ENCODE measurements around the gene AQP12B. TPM values are rescaled to one million over a fixed set of nuclear protein-coding genes. Genes with fewer than 3 reads are reported as not detected.

AQP12B gene
- total RNA-seq, 1 donor from 2014 or later: not detected

DNA sequence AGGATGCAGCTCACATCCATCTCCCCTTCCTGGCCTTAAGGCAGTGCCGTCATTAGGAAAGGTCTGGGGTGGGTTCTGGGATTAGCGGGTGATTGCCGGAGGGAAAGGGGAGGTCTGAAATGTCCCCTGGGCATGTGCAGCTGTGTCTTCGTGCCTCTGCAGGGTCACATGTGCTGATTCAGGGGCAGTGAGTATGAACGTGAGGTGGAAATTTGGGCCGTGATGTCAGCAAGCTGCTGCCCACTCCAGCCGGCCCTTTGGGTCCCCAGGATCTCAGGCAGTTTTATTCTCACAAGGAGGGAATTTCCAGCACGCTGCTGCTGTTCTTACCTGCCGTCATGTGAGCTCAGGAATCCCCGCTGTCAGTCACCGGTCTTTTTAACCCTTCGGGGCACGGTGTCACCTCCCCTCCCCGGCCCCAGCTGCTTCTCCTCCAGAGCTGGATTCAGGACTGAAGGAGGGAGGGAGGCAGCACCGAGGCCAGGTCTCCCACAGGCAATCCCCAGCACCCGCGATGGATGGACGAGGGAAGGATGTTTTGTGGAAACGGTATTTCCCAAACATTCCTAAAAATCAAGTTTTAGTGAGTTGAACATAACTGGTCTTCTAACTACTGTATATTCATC is 33.9 kb downstream of the AQP12B start:
- DNase-seq (ENCODE audit: low read depth in 2 of 2): no peak

DNA sequence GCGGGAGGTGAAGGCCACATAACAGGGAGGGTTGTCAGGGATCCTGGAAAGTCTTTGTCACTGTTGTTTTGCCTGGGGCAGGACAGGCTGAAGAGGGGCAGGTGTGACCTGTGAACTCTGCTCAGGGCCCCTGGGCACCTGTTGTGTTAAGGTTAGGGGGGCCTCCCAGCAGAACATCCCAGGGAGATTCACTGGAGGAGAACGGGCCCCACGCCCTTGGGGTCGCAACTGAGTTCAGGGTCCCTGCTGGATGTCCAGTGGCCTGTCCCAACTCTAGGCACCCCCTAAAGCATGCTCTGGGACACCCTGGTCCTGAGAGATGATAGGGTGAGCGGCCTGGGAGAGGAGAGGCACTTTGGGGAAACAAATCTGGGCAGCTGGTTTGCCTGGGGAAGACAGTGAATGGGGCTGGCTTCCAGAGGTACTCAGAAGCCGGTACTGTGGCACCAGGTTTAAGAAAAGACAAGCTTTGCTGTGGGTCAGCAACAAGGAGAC is 34.5 kb downstream of the AQP12B start:
- DNase-seq (ENCODE audit: low read depth in 2 of 2): no peak

DNA sequence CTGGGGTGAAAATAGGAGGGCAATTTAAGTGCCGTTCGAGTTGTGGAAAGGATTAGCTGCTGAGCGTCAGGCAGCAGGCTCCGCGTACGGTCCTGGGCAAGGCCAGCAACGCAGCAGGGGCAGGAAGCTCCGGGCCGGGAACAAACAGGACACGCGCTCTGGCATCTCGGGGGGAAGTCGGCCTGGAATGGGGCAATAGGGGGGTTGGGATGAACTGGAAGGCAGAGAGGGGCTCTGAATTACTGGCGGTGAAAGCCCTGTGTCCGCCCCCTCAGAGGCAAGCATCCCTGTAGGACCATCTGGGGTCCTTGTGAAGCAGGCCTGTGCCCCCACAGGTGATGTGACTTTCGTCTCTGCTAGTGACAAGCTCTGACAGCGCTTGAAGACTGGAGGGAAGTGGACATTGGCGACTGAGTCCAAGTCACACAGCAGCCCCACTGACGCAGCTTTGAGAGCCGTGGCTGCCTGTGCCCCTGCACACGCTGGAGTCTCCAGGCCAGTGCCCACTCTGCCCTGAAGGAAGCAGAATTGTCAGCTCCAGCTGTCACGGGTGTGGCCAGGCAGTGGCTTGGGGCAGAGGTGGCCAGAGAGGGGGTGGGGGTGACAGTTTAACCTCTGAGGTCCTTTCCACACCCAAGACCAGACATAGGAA is 35.1 kb downstream of the AQP12B start:
- no peak for DNase-seq (ENCODE audit: low read depth in 2 of 2)

DNA sequence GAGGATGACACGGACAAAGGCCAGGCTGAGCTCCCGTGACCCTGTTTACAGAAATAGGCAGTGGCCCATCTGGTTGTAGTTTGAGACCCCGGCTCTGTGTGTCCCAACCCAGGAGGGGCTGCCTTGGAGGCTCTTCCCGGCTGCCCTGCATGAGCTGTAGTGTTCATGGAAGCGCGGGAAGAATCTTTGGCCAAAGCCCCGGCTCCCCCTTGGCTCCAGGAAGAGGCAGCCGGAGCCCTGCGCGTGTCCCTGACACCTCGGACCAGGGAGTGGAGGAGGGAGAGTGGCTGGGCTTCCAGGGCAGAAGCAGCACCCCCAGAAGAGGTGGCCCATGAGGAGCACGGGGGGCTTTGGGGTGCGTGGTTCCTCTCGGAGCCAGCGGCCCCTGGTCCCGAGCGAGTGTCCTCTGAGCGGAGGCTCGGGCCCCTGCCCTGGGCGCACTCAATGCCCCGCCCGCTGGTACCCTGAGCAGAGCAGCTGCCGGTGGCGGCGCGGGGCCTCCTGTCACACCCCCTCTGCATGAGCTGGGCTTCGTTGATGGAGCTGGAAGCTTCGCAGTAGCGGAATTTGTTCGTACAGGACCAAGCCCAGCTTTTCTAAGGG is 35.7 kb downstream of the AQP12B start:
- no peak for DNase-seq (ENCODE audit: low read depth in 2 of 2)

DNA sequence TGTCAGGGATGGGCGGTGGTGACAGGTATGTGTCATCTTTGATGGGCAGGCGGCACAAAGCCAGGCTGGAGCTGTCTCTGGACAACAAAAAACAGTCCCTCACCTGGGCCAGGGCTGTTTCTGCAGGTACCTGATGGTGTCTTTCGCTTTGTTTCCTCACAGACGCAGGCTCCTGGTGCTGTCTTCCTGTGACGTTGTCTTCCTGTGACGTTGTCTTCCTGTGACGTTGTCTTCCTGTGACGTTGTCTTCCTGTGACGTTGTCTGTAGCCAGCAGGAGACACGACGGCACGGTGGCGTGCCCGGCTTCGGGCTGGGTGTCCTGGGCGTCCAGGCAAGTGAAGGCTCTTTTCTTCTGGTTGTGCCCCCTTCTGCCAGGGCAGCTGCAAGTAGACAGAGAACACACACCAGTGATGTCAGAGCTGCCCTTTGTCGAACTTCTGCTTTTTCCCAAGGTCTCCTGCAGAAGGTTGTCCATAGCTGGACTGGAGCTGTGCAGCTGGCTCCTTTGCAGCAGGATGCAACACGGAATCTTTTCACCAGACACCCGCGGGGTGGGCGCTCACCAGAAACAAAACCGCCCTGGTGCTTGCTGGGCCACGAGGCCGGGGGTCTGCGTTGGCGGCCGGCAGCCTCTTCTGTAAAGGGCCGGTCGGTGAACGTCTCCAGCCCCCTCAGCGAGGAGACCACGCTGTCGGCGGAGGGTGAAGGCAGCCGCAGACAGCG is 36.3 kb downstream of the AQP12B start:
- no peak for DNase-seq (ENCODE audit: low read depth in 2 of 2)

DNA sequence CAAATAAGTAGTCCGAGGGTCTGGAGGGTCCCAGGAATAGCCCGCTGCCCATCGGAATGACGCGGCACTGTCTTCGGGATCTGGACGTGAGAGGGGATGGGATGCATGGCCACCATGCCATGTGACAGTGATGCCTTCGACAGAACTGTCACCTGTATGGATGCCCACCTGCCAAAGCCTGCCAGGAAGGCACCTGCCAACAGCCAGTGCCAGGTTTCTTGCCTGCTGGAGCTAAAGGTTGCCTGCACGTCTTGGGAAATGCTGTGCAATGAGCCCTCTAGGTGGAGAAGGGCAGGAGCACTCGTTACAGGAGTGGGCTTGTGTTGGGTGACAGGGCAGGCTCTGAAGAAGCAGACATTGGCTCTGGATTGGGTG is 36.9 kb downstream of the AQP12B start:
- DNase-seq (ENCODE audit: low read depth in 2 of 2): no peak

DNA sequence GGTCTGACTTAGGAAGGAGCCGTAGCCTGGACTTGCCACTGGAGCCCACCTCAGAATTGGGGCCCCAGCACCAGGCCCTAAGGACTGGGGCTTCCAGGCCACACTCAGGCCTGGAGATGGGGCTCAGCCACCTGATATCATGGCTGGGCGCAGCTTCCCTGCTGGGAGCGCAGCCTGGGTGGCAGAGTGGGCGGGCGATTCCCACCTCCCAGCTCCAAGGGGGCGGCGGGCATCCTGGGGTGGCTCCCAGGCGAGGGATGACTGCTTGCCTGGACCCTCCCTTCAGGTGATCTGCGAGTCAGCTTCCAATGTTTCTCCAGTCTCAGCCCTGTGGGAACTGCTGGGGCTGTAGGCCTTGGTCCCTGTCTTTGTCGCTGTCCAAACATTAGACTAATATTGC is 37.3 kb downstream of the AQP12B start:
- DNase-seq (ENCODE audit: low read depth in 2 of 2): no peak

DNA sequence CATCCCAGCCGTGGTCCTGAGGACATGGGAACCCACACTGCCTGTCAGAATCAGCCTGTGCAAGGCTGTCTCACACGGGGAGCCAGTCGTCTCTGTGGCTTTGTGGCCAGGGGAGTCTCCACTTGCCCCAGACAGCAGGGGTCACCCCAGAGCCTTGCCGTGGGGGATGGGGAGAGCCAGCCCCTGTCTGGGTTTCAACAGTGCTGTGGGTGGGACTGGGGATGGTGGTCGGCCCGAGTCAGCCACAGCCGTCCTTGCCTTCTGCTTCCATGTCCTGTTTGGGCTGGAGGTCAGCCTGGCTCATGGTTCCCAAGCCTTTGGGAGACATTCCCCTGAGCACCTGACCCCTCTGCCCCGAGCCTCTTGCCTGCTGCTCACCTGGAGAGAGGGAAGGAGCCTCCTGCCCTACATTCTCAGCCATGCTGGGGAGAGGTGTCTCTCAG is 37.8 kb downstream of the AQP12B start:
- no peak for DNase-seq (ENCODE audit: low read depth in 2 of 2)

DNA sequence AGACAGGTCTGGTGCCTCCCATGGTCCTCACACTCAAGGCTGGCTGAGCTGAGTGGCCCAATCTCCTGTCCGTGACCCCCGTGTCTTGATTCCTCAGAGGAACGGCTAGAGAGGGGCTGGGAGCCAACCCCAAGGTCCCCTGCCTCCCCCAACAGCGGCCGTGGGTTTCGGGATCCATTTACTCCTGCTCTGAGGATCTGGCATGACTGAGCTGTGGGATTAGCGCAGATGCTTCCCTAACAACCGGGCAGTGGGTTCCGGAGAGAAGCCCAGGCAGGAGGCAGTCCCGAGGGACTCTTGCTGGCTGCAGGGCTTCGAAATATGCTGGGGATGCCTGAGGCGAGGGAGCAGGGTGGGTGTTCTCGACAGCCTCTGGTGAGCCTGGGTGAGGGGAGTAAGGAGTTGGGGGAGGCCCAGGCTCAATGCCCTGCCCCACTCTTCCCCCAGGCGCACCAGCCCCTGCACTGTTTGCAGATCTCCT is 38.5 kb downstream of the AQP12B start:
- DNase-seq (ENCODE audit: low read depth in 2 of 2): no peak

DNA sequence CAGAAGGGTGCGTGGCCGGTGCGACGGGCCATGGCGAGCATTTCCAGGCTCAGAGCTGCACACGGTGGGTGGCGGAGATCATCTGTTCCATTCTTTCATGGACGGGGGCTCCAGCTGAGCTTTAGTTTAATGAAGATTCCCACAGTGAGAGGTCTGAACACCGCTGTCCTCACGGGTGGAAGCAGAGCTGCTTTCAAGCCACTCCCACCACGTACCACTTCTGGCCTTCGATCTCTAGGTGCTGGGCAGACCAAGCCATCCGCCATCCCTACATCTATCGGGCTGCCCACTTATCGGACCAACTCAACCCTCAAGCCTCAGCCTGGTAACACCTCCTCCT is 38.9 kb downstream of the AQP12B start:
- DNase-seq (ENCODE audit: low read depth in 2 of 2): no peak

DNA sequence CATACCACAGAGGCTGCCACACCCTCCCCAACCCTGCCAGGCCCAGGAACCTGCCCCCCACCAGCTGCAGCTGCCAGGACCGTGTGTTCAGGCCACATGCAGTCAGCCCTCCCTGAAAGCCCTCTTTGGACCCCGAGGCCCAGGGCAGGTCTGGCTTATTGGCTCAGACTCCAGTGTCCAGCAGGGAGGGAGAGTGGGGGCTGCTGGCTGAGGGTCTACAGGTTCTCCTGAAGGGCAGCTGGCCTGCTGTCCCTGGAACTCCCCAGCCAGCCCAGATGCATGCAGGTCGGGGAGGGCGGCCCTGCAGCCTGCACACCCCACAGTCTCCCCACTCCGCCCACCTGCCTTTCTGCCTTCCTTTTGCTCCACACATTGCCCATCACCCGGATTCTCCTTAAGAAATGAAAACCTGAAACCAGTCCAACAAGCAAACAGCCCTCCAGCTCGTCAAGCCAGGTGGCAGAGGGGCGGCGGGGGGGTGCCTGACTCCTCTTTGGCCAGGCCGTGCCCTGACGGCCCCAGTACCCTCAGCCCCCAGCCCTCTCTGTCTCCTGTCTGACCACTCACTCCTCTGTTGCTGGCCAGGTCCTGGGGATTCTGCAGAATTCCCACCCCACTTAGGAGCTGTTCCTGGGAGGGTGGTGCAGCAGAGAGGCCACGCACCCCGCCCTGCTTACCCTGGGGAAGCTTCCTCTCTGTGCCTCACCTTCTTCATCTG is 39.4 kb downstream of the AQP12B start:
- DNase-seq (ENCODE audit: low read depth in 2 of 2): no peak

DNA sequence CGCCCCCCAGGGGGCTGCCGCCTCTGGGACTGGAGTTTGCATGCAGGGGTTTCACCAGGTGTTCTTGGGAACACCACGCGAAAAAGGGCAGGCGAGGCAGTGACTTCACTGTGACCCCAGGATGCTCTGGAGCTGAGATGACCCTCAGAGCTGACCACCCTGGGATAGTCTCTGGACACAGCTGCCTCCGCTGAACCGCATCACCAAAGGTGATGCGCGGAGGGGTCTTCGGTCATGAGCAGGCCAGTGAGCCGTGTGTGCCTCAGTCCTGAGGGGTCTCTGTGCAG is 39.9 kb downstream of the AQP12B start:
- no peak for DNase-seq (ENCODE audit: low read depth in 2 of 2)

DNA sequence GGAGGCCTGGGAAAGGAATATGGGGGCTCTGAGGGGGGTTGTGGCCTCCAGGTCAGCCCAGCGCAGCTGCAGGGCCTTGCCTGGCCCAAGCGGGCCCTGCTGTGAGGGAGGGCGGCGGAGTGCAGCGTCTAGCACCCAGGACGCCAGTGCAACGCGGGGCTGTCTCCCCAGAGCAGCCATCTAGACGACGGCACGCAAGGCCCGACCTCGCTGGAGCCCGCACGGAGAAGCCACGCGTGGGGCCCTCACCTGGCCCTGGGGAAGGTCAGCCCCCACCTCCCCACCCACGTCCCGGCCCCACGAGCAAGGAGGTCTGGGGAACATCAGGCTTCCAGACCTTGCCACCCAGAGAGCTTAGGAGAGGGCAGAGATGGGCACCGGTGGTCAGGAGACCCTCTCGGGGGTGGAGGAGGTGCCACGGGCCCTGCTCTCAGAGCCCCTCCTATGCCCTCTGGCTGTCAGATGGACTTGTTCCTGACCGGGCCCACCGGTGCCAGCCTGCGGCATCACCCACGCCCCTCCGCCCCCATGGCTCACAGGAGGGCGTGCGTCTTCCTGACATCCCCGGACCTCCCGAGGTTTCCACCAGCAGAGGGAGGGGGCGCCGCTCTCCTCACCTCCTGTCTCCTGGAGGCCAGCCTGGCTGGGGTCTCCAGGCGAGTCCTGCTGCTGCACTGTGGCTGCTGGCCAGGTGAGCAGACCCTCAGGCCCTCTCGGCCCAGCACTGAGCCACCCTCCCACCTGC is 40.5 kb downstream of the AQP12B start:
- no peak for DNase-seq (ENCODE audit: low read depth in 2 of 2)

DNA sequence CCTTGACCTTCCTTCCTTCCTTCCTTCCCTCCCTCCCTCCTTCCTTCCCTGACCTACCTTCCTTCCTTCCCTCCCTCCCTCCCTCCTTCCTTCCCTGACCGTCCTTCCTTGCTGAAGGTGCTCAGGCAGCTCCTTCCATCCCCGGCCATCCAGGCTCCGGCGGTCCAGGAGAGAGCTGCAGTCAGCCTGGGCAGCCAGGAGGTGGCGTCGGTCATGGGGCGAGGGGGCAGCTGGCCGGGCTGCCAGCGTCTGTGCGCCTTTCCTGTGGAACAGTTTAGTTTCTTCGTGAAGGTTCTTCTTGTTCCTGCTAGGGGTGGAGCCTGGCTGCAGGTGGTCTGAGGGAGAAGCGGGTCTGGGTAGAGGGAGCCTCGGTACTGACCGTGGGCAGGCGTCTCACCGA is 41.7 kb downstream of the AQP12B start:
- no peak for DNase-seq (ENCODE audit: low read depth in 2 of 2)

DNA sequence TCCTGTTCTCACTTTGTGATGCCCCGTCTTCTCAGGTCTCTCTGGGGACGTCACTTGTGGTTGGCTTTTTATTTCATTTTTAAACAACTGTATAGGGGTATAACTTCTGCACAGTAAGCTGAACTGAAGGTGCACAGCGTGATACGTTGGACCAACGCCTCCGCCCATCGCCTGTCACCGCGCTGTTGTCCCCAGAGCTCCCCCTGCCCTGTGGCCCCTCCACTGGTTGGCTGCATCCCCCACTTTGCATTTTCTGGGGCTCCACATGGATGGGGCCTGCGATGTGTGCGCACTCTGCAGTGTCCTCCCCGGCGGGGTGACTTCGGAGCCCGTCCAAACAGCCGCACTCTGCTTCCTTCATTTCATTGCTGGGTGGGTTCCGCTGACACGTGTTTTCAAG is 43.1 kb downstream of the AQP12B start:
- DNase-seq (ENCODE audit: low read depth in 2 of 2): no peak

DNA sequence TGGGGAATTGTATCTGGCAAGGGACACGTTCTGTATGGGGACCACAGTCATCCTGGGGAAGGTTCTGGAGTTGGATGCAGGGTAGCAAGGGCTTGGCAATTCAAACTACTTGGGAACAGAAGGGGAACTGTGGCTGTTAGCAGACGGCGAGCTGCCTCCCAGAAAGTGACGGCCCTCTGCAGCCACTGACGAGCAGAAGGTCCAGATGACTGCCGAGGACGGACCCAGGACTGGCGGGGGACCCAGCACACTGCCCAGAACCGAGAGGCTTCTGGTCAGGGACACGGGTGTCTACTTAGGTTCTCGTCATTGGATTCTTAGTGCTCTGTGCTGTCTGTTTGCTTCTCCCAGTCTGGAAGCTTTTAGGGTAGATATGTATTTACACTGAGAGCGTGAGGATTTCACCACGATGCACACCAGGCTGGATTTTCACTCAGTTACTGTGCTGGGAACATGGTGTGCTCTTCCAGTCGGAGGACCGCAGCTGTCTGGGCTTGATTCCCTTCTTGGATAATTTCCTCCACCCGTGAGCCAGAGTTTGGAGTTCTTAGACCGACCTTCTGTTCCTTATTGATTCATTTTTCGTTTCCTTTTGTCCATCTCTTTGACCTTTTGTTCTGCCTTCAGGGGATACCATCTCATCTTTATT is 44.0 kb downstream of the AQP12B start:
- no peak for DNase-seq (ENCODE audit: low read depth in 2 of 2)

DNA sequence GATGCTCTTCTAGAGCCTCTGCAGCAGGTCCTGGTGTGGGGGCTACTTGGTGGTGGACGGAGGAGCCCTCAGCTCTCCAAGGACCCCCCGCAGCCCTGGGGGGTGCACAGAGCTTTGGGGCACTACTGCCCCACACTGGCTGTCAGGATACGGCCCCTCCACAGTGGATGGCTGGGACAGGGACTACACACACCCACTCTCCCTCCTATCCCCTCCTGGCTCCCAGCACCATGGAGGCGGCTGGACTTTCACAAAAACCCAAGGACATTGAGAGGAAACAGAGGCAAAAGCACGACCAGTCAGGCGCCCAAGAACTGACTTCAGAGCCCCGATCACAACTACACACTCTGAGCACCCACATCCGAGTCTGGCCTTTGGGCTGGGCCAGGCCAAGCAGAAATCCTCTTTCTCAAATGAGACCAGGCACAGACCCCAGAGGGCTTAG is 44.8 kb downstream of the AQP12B start:
- DNase-seq (ENCODE audit: low read depth in 2 of 2): no peak

DNA sequence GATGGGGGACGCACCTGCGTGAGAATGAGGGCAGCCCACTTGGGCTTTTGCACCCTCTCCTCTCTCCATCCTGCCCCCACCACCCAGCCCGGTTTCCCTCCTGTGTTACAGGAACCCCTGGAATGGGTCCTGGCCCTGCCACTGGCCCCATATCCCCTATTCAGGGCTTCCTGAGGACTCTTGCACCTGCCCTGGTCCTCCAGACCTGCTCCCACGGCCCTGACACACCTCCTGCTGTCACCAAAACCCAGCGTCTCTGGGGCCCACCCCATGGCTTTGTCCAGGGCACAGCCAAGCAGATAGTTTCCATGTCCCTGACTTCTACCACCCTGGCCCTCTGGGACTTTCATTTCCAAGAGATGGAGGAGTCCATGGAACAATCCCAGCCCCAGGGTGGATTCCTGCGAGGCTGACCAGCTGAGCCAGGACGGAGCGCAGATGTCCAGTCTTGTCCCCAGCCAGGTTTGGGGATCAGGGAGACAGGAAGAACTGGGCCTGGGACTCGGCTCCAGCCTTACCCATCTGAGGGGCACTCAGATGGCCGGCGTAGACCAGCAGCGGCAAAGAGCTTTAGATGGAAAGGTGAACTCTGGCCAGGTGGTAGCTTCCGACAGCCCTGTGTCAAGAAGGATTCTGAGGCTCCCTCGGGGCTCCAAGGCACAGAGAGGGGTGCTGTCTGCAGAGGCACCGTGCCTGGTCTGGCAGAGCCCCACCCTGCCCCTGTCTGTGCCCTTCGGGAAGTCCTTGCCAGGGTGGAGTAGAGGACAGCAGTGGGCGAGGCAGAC is 45.4 kb downstream of the AQP12B start:
- DNase-seq (ENCODE audit: low read depth in 2 of 2): no peak

DNA sequence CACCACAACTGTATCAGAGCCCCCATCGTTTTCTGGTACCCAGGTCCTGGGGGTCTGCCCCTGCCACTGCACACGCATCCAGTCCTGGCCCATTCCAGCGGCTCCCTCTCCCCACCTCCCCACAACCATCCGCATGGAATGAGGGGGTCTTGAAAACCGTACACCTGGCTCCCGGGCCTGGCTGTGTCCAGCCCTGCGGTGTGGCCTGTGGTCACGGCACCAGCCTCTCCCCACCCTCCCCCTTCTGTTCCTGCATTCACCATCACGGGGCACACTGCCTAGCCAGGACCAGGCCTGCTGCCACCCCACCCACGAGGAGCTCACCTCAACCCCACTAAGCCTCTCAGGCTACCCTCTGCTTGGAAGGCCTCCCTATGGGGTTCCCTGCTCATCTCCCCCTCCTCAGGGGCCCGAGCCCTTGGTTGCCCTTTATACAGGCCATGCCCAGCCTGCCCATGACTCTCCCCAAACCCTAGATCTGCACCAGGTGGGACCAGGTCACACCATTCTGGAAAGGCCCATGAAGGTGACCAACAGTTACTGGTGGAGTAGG is 46.0 kb downstream of the AQP12B start:
- no peak for DNase-seq (ENCODE audit: low read depth in 2 of 2)
